SIG-M5 treated with dmso at 0.1 percent for 504 hours (cell line): ENCODE measurements around the gene ATP8A2.
A peak's percentile ranks its signal among the peaks of the same experiment; 100 is the strongest.
"Not testable (repeated sequence)": the region's sequence is repeated elsewhere in the genome, so short reads cannot be mapped to it uniquely, and the experiment has no call there.

Experiments
- DNase-seq: peaks from one replicate; lab custom pipeline; 2025; ENCODE audit not compliant: unreplicated experiment; lab: John Stamatoyannopoulos, UW

ATP8A2 gene

DNA sequence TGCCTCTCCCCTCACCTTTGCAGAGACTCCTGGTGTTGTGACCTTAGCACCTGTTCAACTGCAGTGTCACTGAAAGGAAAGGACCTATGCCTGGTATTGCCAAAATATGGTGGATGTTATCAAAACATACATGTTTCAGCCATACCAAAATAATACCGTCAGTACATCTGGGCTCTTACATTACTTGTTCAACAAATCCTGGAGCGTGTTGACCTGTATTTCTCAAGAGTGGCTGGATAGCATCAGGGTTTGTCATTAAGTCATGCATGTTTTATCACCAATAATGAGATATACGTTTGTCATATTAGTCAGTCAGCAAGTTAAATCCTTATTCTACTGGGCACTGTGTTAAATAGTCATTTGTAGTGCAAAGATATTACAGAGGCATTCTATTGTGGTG is 389.3 kb downstream of the ATP8A2 start:
- DNase-seq, result no peak

DNA sequence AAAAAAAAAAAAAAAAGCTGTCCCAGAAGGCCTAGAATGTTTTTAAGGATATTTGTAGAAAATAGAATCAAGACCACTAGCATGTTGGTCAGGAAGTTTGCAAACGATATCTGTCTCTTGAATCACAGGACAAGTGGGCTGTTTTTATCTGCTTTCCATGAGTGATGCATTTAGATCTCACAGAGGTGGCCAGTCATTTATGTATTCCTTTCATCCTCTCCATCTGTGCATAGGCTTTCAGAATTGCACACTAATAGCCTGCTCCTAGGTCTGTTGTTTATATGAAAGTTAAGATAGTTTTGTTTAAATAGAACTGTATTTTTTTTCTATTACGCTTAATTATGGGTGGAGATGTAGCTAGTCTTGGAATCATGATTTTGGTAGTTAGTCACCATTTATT is 390.5 kb downstream of the ATP8A2 start:
- DNase-seq, result no peak

- DNase-seq, result no peak
Measured at GRCh38 chr13:25762795-25763377, 391.1 kb downstream of the ATP8A2 start.

- no peak for DNase-seq
Measured at GRCh38 chr13:25764378-25764777, 392.6 kb downstream of the ATP8A2 start.

GRCh38 chr13:25765266-25765665 is 393.5 kb downstream of the ATP8A2 start:
- no peak for DNase-seq

DNA sequence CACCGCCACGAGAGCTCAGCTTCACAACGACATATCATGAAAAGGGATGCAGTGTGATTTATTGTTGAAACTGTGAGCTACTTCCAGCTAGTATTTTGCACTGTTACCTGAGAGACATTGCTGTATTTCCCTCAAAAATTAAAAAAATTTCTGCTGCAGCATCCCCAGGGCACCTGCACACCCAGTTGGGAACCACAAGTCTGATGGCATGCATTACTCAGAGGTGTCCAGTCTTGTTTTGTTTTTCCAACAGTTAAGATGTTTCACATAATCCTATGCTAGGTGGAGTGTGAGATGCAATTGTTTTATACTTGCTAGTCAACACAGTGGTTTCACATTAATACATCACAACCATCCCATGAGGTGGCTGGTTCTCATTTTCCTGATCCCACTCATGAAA is 394.8 kb downstream of the ATP8A2 start:
- DNase-seq, result no peak

DNA sequence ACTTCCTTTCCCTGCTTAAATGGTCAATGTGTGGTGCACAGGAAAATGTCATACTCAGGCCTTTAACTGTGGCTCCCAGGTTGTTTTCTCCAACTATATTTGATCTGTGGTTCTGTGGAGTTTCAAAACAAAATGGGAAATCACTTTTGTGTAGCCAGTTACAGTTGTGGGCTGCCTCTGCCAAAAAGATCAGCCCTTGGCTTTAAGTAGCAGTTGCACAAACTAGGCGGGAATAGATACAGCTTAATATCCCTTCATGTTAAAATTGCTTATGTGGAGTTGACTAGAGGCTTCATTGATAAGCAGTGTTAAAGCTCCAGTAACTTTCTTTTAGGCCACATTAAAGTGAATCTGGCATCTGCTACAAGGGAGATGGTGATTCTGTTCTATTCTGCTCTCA is 395.2 kb downstream of the ATP8A2 start:
- no peak for DNase-seq

DNA sequence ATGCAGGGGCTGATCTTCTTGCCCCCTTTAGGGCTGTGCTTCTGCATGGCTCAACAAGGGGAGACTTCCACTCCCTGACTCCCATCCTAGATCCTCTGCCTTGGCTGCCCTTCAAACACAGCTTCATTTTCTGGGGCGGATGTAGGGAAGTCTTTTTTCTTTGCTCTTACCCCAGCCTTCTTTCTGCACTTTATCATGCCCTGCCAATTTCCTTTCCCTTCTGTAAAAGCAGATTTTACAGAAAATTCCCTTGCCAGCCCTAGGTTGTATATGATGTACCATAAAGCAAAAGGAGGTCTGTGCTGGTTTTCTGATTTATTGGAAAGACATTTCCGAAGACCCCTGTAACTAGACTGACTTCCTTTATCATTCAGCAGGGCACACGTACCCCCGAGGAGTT is 396.6 kb downstream of the ATP8A2 start:
- no peak for DNase-seq

DNA sequence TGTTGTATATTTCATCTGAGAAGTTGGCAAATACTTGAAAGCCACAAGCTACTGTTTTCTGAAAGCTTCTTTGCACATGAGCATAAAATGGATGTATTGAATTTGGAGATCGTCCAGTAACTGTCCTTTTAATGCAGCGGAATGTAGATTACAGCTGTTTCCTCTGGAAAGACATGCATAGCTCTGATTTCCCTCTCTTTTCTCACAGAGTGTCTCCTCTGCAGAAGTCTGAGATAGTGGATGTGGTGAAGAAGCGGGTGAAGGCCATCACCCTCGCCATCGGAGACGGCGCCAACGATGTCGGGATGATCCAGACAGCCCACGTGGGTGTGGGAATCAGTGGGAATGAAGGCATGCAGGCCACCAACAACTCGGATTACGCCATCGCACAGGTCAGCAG is 397.1 kb downstream of the ATP8A2 start:
- no peak for DNase-seq

DNA sequence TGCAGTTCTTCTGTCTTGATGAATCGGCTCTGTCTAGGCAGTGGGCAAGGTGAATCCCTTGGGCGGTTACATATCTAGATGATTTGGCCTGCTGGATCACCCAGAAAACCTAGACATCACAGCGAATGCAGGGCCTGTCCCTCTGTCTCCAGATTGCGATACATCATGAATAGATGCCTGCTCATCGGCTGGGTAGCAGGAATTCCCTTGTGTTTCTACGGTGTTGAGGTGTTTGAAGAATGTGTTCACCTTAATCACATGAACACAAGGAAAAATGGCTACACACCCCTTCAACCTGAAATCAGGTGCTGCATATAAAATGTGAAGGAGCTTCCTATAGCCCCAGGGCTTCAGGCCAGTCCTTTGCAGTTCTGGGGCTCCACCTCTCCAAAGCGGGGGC is 398.8 kb downstream of the ATP8A2 start:
- DNase-seq, result no peak

GRCh38 chr13:25771202-25771601 is 399.4 kb downstream of the ATP8A2 start:
- peak; percentile 62 for DNase-seq

- no peak for DNase-seq
Measured at GRCh38 chr13:25771641-25772478, 400.1 kb downstream of the ATP8A2 start.

- DNase-seq, result not testable (repeated sequence)
Measured at GRCh38 chr13:25772534-25772933, 400.8 kb downstream of the ATP8A2 start.

GRCh38 chr13:25774056-25774455 is 402.3 kb downstream of the ATP8A2 start:
- not testable (repeated sequence) for DNase-seq

- no peak for DNase-seq
Measured at GRCh38 chr13:25775275-25775674, 403.5 kb downstream of the ATP8A2 start.

DNA sequence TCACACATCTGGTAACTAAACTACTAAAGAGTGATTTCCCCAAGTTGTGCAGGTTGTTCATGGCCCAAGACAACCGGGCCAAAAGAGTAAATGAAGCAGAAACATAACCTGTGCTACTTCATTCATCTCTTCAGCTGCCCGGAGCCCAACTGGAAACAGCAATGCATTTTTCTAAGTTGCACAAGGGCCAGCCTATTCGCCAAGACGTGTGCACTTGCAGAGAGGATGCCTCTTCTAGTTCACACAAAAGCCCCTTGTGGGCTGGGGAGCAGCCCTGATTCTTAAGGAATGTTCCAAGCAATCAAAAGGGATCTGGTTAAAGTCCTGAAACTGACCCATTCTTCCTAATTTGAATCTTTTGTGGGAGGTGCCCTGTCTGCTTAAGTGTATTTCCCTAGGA is 404.2 kb downstream of the ATP8A2 start:
- no peak for DNase-seq

DNA sequence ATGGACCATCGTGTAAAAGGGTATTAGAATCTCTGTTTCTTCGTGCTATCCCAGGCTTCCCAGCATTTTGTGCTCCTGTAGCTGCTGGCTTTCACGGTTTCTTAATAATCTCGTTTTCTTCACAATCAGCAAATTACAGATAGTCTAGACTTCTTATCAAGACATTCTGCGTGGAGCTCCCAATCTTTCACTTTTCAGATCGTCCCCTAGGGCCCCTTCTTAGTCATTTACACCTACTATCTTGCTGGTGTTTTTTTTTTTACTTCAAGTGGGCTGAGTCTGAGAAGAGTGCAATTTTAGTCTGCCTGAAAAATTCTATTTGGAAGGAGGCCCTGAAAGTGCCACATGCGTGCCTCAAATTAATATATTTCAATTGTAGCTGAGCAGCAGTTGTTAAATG is 404.9 kb downstream of the ATP8A2 start:
- no peak for DNase-seq

DNA sequence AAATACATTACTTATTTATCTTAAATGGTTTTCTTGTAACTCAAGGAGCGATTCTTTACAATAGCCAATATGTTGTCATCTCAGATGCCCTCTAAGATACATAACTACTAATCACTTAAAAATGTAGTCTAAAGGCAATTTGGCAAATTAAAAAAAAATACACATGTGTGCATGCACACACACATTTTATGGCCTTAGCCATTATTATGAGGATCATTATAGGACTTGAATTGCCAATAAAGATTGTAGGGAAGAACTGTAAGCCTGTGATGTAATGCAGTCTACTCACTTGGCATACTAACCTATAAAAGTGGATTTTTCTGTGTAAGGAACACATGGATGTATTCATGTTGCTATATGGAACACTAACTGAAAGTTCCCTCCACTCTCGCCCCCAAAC is 405.7 kb downstream of the ATP8A2 start:
- no peak for DNase-seq

GRCh38 chr13:25778365-25778764 is 406.6 kb downstream of the ATP8A2 start:
- DNase-seq, result peak; percentile 93

DNA sequence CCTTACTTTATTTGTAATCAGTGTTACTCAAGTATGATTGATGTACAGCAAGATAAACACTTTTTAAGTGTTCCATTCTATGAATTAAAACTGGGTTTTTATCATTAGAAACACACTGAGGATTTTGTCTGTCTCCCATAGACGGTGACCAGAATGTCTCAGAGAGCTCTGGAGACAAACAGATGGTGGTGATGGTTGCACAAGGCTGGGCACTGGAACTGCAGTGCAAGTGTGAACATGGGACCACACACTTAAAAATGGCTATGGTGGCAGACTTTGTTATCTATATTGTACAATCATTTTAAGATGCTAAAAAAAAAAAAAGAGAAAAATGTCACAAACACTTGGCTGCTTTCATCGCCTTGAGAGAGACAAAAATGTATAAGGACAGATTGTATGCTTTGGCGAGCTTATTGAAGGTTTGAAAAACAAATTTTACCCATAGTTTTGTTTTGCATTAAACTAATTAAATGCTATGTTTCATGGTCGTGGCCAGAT is 407.1 kb downstream of the ATP8A2 start:
- peak; percentile 53 for DNase-seq

DNA sequence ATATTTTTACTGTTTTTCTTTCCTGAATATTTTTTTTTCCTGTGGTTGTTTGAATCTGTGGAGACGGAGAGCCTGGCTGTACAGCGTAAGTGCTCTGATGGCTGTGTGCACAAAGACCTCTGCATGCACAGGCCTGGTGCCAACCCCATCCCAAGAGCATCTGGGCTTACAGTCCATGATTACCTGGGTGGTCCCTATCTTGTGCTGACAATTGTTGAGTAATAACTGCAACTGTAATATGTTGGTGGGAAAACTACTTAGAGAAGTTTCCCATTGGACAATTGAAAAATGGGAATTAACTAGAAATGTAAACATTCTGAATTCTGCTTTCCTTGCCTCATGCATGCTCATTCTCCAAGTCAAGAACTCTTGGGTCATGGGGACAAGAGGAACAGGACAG is 411.3 kb downstream of the ATP8A2 start:
- no peak for DNase-seq

DNA sequence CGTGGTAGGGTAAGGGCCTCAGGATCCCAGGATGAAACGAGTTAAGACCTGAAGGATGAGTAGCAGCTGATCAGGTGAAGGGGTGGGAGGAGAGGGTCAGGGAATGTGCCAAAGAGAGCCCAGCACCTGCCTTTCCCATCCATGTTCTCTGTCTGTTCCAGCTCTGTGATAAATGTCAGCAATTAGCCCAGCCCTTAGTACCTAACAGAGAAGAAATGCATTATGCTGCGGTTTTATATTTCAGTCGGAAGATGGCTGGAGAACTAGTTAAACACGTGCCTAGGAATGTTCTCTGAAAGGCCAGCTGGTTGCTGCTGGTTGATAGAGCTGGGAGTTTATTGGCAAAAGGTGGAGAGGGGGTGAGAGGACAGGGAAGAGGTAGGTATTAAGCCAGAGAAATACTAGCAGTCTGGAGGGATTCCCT is 411.8 kb downstream of the ATP8A2 start:
- no peak for DNase-seq

DNA sequence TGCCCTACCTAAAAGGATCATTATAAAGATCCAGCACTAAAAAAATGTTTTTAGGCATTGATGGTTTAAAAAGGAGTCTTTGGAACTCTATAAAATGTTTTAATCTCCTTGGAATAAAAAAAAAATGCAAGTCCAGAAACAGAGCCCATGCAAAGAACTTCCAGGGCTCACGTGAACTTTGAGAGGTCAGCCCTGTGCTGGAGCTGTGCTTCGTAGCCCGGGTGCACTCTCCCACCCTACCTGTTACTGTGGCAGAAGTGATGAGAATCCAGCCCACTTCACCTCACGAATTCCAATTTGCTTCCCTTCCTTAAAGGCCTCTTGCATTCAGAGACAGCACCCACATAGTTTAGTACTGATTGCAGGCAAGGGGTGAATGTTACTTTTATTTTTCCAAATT is 412.3 kb downstream of the ATP8A2 start:
- no peak for DNase-seq
